HG03457 (cell line): ENCODE results near the gene TES.

Experiments used
- ATAC-seq: cut with Tn5 transposase; IDR thresholded peaks from one replicate; pipeline ENCODE4 v1.9.1; 2021; ENCODE audit warnings: moderate number of reproducible peaks; ENCODE audit not compliant: unreplicated experiment

Gene TES

DNA sequence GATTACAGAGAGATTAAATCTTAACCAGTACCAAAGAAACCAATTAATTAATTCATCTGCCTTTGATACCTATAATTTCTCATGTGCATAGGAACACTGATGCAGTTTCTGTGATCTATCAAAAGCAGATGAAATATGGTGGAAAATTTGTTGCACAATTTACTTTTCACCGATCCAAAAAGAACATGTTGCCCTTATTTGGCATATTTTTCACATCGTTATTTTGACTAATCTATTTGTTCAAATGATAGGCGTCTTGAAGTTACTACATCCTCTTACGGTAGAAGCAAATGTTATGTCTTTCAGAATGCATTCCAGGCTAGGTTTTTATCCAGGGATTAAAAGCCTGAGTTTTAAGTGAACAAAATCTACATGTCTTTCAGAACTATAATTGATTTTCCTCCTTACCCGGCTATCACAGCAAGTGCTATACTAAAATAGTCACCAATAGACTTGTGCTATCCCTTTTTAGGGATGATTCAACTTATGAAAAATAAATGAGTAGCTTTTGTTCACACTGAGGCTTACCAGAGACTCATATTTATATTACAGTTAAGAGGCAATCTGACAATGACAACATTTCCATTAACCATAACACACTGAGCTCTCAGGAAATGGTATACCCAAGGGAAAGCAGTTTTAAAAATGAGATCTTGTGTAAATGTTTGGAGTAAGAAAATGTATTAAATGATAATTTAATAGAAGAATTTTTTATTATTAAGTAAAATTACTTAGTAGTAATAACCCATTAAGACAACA, 16.8 kb upstream of the TES start:
- ATAC-seq = no peak

DNA sequence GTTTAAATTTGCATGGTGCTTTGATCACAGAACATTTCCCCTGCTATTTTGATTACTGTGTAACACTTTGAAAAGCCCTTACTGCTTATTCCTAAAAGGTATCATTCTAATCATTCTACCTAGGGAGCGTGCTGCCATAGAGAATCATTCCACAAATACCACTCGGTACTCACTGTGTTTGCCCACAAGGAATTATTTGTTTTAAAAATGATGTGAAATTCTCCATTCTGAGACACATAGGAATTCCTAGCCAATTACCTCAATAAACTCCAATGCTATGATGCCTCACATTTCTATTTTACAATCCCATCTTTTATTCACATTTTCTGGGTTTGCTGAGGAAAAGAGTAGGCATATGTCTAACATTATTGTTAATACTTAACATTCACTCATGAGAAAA, 16.2 kb upstream of the TES start:
- ATAC-seq = no peak

- no peak for ATAC-seq
Measured at GRCh38 chr7:116195451-116195850, 14.9 kb upstream of the TES start.

DNA sequence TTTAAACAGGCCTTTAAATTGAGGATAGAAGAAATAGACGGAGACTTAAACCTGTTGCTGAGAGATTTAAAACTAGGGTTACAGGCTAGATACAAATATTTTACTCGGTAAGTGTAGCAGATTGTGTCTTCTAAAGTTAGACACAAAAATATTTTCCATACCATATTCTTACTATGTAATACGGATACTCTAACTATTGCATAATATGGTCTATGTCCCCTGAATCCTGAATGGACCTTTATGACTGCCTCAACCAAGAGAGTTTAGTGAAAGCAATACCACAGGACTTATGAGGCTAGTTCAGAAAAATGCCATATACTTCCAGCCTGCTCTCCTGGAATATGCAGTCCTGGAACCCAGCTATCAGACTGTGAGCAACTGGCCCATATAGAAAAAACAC, 13.4 kb upstream of the TES start:
- ATAC-seq = no peak

GRCh38 chr7:116197360-116197759, 13.0 kb upstream of the TES start:
- no peak for ATAC-seq

DNA sequence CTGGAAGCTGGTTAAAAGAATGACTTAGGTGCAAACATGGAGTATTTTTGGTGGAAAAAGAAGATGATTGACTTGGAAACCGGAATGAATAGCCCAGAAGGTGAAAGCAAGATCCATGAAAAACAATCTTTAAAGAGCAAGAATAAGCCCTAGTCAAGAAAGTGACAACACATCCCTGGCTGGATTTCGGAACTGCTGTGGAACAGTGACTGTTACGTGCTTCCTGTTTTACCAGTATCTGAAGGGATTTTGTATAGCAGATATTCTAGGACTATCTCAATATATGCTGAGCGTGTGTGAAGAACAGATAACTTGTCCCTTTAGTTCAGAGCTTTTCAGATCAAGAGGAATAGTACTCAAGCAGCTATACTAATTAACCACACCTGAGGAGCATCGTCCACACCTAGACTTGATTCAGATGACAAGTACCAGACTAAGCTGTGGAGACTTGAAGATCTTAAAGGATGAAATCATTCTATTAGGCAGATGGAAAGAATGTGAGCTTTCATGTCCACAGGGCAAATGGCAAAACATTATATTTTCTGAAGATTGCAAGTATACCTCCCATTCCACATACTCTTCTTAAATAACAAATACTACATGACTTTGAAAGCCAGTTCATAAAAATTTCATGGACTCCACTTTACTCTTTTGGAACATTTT, 11.5 kb upstream of the TES start:
- ATAC-seq = no peak

DNA sequence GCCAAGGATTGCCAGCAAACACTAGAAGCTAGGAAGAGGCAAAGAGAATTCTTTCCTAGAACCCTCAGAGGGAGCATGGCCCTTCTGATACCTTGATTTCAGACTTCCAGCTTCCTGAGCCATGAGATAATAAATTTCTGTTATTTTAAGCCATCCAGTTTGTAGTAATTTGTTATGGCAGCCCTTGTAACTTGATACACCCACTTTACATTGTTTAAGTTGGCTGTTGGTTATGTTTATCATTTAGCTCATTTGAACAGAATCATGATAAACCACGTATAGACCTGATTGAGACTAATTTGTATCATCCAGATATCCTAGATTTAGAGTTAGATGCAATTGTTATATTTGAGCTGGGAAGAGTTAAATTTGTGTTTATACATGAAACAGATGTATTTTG, 9.4 kb upstream of the TES start:
- no peak for ATAC-seq

DNA sequence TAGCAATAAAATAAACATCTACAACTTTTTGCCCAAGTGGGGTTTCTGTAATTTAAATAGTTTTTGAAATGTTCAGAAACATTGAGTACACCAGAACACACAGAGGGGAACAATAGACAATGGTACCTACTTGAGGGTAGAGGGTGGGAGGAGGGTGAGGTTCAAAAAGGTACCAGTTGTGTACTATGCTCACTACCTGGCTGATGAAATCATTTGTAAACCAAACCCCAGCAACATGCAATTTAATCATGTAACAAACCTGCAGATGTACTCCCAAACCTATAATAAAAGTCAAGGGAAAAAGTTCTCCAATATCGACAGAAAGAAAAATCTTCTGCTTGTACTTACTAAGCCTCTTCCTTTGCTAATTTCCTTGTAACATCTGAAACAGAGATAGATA, 4.2 kb upstream of the TES start:
- ATAC-seq = no peak

GRCh38 chr7:116208919-116209318, 1.4 kb upstream of the TES start:
- no peak for ATAC-seq

DNA sequence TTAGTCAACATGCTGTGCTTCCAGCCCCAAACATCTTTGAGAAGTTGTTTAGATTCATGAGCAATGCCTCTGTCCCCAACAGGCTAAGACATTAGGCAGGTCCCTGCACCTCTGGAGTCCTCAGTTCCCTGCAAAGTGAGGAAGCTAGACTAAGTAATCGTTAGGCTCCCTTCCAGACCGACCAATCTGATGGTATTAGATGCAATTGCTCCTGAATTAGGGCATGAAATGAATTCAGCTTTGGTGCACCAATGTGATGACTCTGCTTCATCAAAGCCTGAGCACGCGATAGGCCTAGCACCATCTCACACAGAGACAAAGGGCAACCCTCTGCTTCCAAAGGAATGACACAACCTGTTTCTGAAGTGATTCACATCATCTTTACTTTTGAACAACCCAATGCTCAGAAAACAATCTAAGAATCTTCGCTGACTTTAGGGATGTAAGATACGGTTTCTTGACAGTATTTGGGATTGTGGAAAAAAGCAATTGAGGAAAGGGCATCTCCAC, 723 bp upstream of the TES start:
- no peak for ATAC-seq

DNA sequence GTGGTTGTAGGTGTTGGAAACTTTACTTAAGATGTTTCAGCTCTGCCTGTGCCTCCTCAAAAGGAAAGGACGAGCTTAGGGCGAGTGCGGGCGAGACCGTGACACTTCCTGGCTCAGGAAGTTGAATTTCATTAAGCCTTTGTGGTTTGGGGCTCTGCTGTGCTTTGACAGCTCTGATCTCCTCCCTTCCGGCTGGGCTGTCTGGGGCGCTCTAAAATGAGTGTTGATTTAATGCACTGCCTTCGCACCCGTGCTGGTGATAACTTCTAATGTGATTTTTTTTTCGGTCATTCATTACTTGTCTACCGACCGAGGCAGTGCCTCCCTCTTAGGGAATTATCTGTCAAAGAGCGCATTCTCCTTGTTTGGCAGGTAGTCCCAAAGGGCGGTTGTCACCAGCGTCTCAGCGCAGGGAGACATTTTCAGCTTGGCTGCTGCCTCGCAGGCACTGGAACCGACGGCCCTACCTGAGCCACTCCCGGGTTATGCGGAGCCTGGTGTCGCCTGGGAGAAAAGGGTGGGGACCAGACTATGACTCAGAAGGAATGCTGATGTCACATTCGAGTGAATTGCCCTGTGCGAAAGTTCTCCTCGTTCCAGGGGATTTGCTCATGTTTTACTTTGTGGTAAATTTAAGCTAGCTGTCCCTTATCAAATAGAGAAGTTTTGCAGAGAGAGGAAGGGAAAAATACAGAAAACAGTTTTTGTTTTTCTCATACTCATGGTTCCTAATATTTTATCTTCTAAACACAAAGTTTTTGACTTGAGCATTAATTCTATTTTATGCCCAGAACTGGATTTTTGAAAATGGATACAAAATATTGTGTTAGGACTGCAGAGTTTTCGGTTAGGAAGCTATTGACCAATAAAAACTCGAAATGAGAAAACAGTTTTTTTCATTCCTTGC, 920 bp downstream of the TES start:
- ATAC-seq = peak; percentile 77

DNA sequence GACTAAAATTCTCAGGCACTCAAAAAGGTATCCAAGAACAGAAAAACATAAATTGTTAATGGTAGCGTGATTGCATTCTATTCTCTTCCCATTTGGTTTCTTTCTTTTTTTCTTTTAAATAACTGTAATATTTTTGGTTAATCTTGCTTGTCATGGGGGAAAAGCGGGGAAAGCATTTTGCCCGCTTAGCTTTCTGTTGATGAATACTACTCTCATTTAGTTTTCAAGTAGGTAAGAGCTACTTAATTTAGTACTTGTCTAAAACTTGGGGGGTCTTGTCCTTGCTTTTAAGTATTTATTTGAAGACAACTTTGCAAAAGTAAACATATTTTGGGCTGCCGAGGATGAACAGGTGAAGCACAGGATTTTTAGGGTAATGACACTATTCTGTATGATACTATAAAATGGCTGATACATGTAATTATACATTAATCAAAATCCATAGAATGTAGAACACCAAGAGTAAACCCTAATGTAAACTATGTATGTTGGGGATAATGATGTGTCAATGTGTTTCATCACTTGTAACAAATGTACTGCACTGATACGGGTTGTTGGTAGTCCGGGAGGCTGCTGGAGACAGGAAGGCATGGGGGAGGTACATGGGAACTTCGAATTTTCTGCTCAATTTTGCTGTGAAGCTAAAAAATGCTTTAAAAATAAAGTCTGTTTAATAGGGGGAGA, 1.7 kb downstream of the TES start:
- no peak for ATAC-seq

DNA sequence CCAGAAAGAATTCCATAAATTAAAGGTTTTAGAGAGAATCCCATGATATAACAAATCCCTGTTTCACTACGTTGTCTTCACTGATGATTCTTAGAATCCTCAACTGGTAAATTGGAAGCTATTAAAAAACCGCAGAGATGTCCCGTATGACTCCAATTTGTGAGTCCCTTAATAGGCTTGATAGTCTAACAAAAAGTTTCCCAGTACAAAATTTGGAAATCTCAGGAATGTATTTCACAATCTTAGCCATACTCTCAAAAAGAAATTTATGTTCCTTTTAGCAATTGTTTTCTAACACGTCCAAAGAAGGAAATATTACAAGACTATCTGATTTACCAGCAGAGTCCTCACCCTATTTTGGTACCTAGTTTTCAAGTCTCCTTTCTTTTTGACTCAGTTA, 2.5 kb downstream of the TES start:
- no peak for ATAC-seq

- no peak for ATAC-seq
Measured at GRCh38 chr7:116213361-116214130, 3.2 kb downstream of the TES start.

DNA sequence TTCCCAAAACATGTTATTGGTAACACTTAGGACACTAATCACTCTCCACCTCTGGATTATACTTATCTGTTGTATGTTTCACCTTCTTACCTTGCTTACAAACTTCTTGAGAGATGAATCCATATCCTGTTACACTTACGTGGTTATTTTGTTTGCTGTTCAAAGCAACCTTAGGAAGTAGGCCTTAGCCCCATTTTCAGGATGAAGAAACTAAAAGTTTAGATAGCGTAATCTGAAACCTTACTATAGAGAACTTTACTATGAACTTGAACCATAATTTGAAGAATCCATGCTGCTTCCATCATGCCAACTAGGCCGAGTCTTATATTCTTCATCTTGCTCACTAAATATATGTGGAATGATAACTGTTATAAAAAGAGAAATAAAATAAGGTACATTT, 4.6 kb downstream of the TES start:
- ATAC-seq = no peak

DNA sequence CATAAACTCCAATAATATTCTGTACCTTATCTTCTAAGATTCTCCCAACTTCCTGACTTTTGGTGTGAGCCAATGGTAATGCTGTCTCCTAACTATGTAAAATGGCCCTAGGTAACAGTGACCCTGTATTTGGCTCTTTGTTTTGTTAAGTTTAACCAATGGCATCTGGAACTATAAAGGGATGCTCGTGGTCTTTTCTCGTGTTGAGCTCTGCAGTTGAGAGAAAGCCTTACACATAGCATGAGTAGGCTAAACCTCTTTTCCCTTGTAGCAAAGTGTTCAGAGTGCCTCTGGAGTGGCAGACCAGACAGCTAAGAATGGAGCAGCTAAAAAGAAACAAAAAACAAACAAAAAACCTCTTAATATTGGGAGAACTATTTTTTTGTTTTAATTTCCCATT, 5.2 kb downstream of the TES start:
- no peak for ATAC-seq

- ATAC-seq = no peak
Measured at GRCh38 chr7:116216956-116217571, 6.7 kb downstream of the TES start.

DNA sequence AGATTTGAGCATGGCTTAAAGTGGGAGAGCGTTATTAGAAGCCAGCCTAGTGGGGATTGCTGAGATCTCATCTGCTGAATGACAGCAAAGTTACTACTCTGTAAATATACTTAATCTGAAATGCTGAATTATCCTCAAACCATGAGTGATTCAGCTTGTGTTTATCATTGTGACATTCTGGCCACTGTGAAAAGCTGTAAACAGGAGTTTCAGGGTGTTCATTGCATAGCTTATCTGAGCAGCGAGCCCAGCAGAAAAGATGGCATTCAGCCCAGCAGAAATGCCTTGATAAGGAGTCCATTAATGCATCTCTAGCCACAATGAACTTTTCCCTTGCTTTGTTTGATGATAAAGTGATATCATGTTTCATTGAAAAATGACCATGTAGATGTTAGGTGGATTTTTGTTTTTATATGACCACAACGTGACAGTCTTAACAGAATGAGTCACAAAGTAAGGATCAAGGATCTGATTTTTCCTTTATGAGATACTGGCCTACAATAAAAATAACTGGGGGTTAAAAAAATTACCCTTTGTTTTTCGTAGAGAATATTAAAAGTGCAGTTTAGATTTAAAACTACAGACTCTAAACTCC, 7.8 kb downstream of the TES start:
- ATAC-seq = no peak

DNA sequence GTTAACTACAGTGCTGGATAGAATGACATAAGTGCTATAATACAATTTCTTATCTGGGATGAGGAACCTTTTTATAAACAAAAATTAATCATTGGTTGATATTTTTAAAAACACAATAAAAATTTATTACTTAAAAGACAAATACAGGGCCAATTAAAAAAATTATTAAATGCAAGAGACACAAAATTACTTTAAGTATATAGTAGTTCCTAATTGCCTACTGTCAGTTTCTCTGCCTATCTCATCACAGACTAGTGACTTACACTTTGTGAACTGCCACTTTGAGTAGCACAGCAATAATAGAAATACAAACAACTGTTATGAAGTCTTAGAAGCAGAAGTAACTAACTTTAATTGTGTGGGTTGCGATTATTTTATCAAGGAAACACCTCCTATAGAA, 8.4 kb downstream of the TES start:
- ATAC-seq = no peak
